Right lobe of liver (tissue), 6 donors: ENCODE data around the gene SCN4B. TPM values are rescaled to one million over a fixed set of nuclear protein-coding genes. Genes with fewer than 3 reads are reported as not detected.

Source experiments
- ATAC-seq, 4 donors: fragments of 200-7000 bp; cut with Tn5 transposase; one replicate each; pipeline ENCODE4 v1.9.1; 2020; ENCODE audit warnings: mild to moderate bottlenecking in 4 of 4, moderate library complexity in 4 of 4
- DNase-seq, 3 donors: peaks; one replicate each; pipeline ENCODE4 v3.0.0-alpha.2; 2020
- H3K27ac ChIP-seq, 3 donors: fragments of 200-600 bp; one replicate each; pipeline ENCODE4 v1.8.0; 2022
- H3K27me3 ChIP-seq, 2 donors: fragments of 200-600 bp; one replicate each; pipeline ENCODE4 v1.8.0; 2022
- H3K36me3 ChIP-seq, 4 donors: fragments of 200-600 bp; sonication (generic) in 1 of 4; one replicate each; pipeline versions ENCODE4 v1.5.1 to v1.8.0; 2017 to 2022; ENCODE audit warnings: control low read depth in 1 of 4
- H3K4me1 ChIP-seq, 4 donors: fragments of 200-600 bp; sonication (generic) in 1 of 4; one replicate each; pipeline versions ENCODE4 v1.5.1 to v1.8.0; 2017 to 2022; ENCODE audit warnings: control low read depth in 1 of 4
- H3K4me3 ChIP-seq, 3 donors: fragments of 200-600 bp; one replicate each; pipeline ENCODE4 v1.8.0; 2022
- H3K9me3 ChIP-seq, 4 donors: fragments of 200-600 bp; sonication (generic) in 1 of 4; one replicate each; pipeline versions ENCODE4 v1.5.1 to v1.8.0; 2017 to 2022; ENCODE audit warnings: control low read depth in 1 of 4
- POLR2A ChIP-seq: fragments of 450-650 bp; IDR thresholded peaks from one replicate; pipeline ENCODE4 v1.6.1; 2017; ENCODE audit warnings: antibody characterized with exemption, mild to moderate bottlenecking
- WGBS: methylation state at CpG from one replicate; pipeline ENCODE4 v1.1.6; 2018; ENCODE audit warnings: low coverage, low lambda C conversion rate; ENCODE audit not compliant: insufficient coverage; ENCODE audit errors: missing lambda C conversion rate; 5-methylcytosine and 5-hydroxymethylcytosine counted together
- intact Hi-C, 2 donors: fragments of 100-400 bp; cut with DNase I; formaldehyde crosslinking; loops; one replicate each; pipeline versions ENCODE4 v1.11.2 to v1.14.1; 2022
- total RNA-seq, 6 experiments: library from RNA; depleted of rRNA in 2 of 6; stranded (reverse); fragments of >200 nt in 2 of 6; fragmentation: NEBNext Ultra II Directional in 3 of 6; extraction: Animal tissue kit (Norgen Biotek cat#: 25700) in 3 of 6; gene quantifications; one replicate each; pipeline versions ENCODE4 v1.1.0 to v1.2.4, GENCODE V29; 2016 to 2023
- TF ChIP-seq, protein P1 (sequence below), 4 donors: fragments of 200-600 bp in 3 of 4; fragments of 450-650 bp in 1 of 4; IDR thresholded peaks; one replicate each; pipeline versions ENCODE4 v1.5.1 to v1.8.0; 2016 to 2022; ENCODE audit warnings: antibody characterized with exemption in 4 of 4, mild to moderate bottlenecking in 2 of 4
- donor health status: DM: no; HTN: yes; CAD: no.
- donor health status: DM: no; HTN: no; CAD: no.
- donor health status: DM: no; HTN: no; CAD: no.
- donor health status: DM: no; HTN: yes; CAD: no.
- donor health status: DM: no; HTN: yes; CAD: no.

SCN4B gene
- total RNA-seq, 6 experiments from 2014 or later, result 0.11 to 0.30 (median 0.23) TPM

DNA sequence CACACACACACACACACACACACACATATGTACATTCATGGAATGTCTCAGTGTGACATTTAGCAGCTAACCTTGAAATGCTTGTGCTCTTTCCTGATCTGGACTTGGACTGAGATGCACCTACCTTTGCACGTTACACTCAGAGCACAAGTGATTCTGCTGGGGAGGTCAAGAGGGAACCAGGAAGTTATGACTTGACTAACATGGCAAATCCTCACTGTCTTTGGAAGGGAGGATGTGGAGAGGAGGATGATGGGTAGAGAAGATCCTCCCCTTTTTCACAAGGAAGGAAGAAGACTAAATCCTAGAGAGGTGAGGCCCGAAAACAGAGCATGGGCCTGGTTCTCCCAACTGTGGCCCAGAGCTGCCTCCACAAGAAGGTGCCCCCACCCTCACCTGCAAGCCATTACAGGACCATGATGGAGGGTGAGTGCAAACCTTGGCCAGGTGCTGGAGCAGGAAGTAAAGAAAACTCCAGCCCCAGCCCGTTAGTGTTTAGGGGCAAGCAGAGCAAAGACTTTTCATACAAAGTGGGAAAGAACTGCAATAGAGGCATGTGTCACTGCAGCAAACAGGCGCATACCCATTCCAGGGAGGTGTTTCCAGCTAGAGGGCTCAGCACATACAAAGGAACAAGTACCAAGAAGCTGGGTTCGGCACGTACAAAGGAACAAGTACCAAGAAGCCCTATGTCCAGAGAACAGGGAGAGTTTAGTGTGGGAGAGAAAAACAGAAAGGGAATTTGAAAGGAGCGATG, 26.4 kb downstream of the SCN4B start:
- TF ChIP-seq, protein P1, sequence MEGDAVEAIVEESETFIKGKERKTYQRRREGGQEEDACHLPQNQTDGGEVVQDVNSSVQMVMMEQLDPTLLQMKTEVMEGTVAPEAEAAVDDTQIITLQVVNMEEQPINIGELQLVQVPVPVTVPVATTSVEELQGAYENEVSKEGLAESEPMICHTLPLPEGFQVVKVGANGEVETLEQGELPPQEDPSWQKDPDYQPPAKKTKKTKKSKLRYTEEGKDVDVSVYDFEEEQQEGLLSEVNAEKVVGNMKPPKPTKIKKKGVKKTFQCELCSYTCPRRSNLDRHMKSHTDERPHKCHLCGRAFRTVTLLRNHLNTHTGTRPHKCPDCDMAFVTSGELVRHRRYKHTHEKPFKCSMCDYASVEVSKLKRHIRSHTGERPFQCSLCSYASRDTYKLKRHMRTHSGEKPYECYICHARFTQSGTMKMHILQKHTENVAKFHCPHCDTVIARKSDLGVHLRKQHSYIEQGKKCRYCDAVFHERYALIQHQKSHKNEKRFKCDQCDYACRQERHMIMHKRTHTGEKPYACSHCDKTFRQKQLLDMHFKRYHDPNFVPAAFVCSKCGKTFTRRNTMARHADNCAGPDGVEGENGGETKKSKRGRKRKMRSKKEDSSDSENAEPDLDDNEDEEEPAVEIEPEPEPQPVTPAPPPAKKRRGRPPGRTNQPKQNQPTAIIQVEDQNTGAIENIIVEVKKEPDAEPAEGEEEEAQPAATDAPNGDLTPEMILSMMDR (IDR thresholded peaks at IDR 0.05), result no peak
- TF ChIP-seq POLR2A, result no peak
- no peak for DNase-seq
- H3K4me3 ChIP-seq, result no peak overlapping the region
- no peaks in the 10 kb centered on the region for H3K36me3 ChIP-seq
- ATAC-seq, result no peak
- no peaks in the 10 kb centered on the region for H3K27me3 ChIP-seq
- no peaks in the 10 kb centered on the region for H3K9me3 ChIP-seq
- intact Hi-C loops, result no loop called here
- no peak overlapping the region for H3K27ac ChIP-seq
- H3K4me1 ChIP-seq, result no peaks in the 10 kb centered on the region
- 85% methylated on average over 5 of the region's 7 CpGs for WGBS

DNA sequence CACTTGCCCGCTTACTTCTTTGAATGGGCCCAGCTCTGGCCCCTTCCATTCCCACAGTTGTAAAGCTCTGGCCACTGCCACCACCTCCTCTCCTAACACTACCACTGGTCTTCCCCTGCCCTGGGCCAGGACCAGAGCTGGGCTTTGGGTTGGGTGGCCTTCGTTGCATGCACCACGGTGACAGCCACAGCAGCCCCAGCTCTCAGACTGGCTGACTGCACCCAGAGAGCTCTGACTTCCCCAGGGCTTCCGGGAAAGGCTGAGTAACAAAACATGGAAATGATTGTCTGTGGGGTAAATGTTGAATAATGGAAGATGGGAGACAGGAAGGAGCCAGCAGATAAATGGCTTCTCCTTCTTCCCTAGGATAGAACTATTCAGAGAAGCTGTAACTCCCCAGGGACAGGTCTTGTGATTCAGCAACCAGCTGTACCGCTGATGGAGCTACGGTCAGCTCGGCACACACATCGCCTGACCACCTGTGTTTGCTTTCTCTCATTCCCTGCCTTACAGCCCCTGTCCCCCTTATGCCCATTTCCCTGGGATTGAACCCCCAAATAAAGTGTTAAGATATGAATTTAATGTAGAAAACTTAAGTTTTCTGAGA, 27.6 kb downstream of the SCN4B start:
- TF ChIP-seq POLR2A, result no peak
- TF ChIP-seq, protein P1 (IDR thresholded peaks at IDR 0.05), result no peak
- no peaks in the 10 kb centered on the region for H3K9me3 ChIP-seq
- H3K36me3 ChIP-seq, result no peaks in the 10 kb centered on the region
- no peaks in the 10 kb centered on the region for H3K27me3 ChIP-seq
- no peak for ATAC-seq
- H3K4me1 ChIP-seq, result no peaks in the 10 kb centered on the region
- intact Hi-C loops, result no loop called here
- WGBS, result 79% methylated on average over 4 of the region's 8 CpGs
- no peak overlapping the region for H3K4me3 ChIP-seq
- no peak overlapping the region for H3K27ac ChIP-seq
- DNase-seq, result no peak

DNA sequence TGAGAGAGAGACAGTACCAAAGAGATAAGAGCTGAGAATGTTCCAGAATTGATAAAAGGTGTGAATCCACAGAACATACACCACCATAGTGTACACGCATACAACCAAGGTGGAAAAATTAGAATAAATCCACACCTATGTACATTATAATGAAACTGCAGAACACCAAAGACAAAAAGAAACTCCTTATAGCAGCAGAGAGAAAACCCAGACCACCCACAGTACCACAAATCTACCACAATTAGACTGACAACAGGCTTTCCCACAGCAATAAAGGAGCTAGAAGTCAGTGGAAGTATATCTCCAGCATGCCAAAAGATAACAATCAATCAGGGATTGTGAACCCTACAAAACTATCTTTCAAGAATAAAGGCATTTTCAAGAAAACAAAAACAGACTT, 31.8 kb downstream of the SCN4B start:
- Histone ChIP-seq H3K4me3 (no peak overlapping the region), H3K9me3 (no peaks in the 10 kb centered on the region), H3K27me3 (no peaks in the 10 kb centered on the region), H3K36me3 (no peaks in the 10 kb centered on the region), H3K27ac (no peak overlapping the region), H3K4me1 (no peaks in the 10 kb centered on the region)
- DNase-seq, result no peak
- TF ChIP-seq, protein P1 (IDR thresholded peaks at IDR 0.05), result no peak
- no peak for TF ChIP-seq POLR2A
- intact Hi-C loops, result no loop called here
- 90% methylated on average over 1 of the region's 1 CpG for WGBS
- ATAC-seq, result no peak

DNA sequence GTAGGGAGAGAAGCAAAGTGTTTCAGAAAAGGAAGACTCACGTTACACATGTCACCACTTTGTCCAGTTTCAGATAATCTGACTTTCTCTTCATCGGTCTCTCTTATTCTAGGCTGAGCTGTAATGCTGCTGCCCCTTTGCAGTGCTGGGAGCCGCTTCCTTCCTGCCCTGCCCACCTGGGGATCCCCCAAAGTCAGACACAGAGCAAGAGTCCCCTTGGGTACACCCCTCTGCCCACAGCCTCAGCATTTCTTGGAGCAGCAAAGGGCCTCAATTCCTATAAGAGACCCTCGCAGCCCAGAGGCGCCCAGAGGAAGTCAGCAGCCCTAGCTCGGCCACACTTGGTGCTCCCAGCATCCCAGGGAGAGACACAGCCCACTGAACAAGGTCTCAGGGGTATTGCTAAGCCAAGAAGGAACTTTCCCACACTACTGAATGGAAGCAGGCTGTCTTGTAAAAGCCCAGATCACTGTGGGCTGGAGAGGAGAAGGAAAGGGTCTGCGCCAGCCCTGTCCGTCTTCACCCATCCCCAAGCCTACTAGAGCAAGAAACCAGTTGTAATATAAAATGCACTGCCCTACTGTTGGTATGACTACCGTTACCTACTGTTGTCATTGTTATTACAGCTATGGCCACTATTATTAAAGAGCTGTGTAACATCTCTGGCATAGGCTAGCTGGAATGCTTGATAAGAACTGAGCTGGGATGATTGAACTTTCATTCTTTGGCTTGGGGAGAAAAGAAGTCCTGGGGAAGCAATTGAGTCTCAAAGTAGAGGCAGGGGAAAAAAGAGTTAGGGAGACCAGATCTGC, 34.6 kb downstream of the SCN4B start:
- WGBS, result 49% methylated on average over 5 of the region's 9 CpGs
- Histone ChIP-seq H3K9me3 (no peaks in the 10 kb centered on the region), H3K4me3 (no peak overlapping the region), H3K36me3 (no peaks in the 10 kb centered on the region), H3K4me1 (no peaks in the 10 kb centered on the region), H3K27me3 (no peaks in the 10 kb centered on the region), H3K27ac (no peak overlapping the region)
- DNase-seq (no peak), ATAC-seq (no peak)
- no peak for TF ChIP-seq POLR2A
- TF ChIP-seq, protein P1 (IDR thresholded peaks at IDR 0.05), result no peak
- intact Hi-C loops, result no loop called here
